Right kidney (tissue), 1 donor: ENCODE measurements around the gene C19orf53.
A peak's percentile ranks its signal among the peaks of the same experiment; 100 is the strongest.

Source experiments
- DNase-seq: peaks from one replicate; pipeline ENCODE4 v3.0.0-alpha.2; 2016

Gene C19orf53

GRCh38 chr19:13795595-13796300, 21.5 kb downstream of the C19orf53 start:
- peak; percentile 45 for DNase-seq

DNA sequence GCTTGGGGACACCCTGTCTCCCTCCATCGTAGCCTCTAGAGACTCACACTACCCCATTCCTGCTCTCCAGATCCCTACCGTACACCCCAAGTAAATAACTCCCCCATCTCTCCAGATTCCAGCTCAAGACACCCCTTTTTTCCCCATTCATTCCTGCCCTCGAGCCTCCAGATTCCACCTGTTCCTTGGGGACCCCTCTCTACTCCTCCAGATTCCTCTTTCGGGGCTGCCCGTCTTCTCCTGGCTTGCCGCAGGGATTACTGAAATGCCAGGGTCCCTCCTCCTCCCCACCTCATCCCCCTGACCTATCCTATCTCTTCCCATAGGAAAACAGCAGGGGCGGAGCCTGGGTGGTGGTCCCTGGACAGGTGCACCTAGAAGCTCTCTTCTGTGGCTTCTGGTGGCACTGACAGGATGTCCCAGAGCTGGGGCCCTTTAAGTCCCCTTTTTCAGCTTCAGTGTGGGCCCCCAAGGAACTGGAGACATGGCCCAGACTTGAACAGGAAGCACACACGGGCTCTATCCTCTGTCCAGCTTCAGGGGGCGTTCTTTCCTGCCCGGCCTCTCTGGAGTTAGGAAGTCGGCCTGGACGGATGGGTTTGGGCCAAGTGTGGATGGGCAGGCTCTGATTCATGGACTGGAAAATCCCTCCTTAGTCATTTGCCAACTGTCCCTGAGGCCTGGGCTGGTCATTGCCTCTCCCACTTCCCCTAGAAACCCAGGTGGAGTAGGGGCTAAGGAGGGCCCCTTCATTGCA, 22.2 kb downstream of the C19orf53 start:
- no peak for DNase-seq

DNA sequence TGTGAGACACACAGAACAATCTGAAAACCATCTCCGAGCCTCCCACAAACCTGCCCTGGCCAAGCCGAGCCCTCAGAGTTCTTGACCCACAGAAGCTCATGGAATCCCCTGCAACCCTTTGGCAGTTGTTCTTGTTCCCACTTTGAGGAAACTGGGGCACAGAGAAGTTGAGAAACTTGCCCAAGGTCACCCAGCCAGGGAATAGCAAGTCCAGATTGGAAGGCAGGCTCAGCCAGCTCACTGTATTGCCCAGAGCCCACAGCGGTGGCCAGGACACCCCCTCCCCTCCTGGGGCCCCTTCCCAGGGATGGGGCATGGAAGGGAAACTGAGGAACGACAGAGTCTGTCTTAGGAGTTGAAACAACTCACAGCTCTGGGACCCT, 22.8 kb downstream of the C19orf53 start:
- DNase-seq, result no peak

GRCh38 chr19:13797870-13798269, 23.6 kb downstream of the C19orf53 start:
- DNase-seq, result no peak

GRCh38 chr19:13799669-13800068, 25.4 kb downstream of the C19orf53 start:
- DNase-seq, result no peak

DNA sequence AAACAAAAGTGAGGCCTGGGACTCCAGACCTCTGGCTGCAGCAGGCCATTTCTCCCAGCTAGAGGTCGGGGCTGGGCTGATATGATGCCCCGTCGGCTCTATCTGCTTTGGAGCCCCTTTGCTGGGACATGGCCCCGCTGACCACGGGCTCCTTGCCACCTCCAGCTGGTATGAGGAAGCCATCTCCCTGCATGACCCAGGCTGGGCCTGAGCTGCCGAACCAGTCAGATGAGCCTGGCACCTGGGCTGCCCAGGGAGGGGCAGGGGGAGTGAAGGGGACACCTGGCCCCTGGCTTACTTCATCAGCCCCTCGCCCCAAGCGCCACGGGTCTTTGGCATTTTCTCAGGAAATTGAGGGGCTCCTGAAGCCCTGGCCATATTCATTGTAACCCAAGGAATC, 28.8 kb downstream of the C19orf53 start:
- no peak for DNase-seq

GRCh38 chr19:13804830-13805683, 30.8 kb downstream of the C19orf53 start:
- no peak for DNase-seq

DNA sequence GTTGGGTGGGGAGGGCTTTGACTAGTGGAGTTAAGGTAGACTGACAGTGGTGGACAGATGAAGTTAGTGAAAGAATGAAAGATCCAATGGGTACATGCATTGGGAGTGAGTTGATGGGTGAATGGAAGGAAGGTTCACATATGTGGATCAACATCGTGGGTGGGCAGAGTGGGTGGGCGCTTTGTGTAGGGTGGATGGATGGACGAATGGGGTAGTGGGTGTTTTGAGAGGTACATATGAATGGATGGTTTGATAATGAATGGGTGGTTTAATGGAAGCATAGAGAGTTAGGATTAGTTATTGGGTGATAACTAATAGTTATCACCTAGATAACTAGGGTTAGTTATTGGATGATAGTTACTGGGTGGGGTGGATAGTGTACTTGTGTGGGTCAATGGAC, 32.5 kb downstream of the C19orf53 start:
- DNase-seq, result no peak

GRCh38 chr19:13807421-13808021, 33.3 kb downstream of the C19orf53 start:
- no peak for DNase-seq

GRCh38 chr19:13808856-13809255, 34.6 kb downstream of the C19orf53 start:
- no peak for DNase-seq

- no peak for DNase-seq
Measured at GRCh38 chr19:13812544-13812943, 38.3 kb downstream of the C19orf53 start.

DNA sequence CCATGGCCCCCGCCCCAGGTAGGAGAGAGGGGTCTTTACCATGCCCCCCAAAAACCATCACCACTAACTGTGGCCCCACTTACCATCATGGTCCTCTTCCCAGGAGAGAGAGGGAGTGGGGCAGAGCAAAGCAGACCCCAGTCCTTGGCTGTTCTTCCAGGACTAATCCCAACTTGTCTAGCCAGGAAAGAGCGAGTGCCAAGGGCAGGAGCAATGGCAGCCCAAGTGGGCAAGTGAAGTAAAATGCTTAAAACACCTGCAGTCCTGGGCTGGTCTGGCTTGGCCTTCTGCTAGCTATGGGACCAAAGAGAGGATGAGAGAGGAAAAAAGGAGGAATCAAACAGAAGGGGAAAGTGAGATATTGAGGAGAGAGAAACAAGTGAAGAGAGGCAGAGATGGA, 38.9 kb downstream of the C19orf53 start:
- no peak for DNase-seq

DNA sequence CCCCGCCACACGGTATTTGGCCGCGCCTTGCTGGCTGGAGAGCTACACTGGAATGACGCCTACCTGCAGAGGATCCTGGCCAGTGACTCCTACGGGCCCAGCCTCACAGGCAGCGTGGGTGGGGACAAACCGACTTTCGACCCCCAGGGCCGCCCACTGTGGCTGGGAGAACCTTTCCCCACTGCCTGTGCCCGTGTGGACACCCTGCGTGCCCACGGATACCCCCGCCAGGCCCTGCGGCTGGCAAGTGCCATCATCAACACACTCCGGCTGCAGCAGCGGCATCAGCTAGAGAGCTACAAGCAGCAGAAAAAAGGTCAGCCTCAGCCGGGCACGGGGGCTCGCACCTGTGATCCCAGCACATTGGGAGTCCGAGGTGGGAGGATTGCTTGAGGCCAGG, 40.3 kb downstream of the C19orf53 start:
- DNase-seq, result no peak

GRCh38 chr19:13817018-13817614, 42.9 kb downstream of the C19orf53 start:
- no peak for DNase-seq

- peak; percentile 54 for DNase-seq
Measured at GRCh38 chr19:13817615-13818371, 43.5 kb downstream of the C19orf53 start.

DNA sequence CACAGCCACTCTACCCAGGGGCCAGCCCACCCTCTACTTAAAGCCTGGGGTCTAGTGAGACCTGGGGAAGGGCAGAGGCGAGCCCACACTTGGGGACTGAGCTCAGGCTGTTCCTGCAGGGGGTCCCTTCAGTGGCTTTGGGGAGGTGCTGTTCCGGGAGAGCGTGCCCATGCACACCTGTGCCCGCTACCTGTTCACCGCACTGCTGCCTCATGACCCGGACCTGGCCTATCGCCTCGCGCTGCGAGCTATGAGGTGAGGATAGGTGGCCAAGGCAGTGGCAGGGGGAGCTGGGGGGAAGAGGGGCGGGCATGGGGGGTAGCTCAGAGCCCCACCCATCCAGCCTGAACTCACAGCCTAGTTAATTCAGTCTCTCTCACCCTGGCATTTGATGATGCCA, 45.0 kb downstream of the C19orf53 start:
- DNase-seq, result no peak

- no peak for DNase-seq
Measured at GRCh38 chr19:13821292-13821691, 47.0 kb downstream of the C19orf53 start.

DNA sequence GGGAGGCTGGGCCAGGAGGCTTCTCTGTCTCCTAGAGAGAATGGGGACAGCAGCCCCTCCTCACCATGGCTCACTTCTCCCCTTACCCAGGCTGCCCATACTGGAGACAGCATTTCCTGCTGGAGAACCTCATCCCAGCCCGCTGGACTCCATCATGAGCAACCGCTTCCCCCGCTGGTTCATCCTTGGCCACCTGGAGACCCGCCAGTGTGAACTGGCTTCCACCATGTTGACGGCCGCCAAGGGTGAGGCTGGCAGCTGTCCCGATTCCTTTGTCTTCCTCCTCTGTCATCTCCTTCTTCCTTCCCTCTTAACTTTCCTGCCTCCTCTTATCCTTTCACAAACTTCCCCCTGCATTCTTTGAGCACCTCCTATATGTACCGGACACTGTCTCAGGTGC, 49.0 kb downstream of the C19orf53 start:
- no peak for DNase-seq

DNA sequence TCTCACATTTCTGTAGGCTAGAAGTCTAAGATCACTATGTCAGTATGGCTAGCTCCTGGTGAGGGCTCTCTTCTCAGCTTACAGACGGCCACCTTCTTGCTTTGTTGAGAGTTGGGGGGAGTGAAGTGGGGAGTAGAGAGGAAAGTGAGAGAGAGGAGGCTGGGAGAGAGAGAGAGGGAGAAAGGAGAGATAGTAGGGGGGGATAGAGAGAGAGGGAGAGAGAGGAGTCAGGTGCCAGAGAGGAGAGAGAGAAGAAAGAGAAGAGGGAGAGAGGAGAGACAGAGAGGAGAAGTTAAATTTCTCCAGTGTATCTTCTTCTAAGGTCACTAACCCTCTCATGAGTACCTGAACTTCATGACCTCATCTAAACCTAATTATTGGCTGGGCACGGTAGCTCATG, 49.6 kb downstream of the C19orf53 start:
- DNase-seq, result no peak

DNA sequence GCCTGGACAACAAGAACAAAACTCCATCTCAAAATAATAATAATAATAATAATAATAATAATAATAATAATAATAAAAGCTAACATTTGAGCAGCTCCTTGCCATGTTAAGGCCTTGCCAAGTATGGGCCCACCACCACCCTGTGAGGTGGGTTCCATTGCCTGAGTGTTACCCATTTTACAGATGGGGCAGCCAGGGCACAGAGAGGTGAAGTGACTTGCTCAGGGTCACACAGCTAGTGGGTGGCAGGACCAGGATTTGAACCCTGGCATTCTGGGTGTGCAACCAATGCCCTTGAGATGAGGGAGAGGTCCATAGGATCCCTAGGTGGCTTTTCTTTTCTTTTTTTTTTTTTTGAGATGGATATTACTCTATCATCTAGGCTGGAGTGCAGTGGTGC, 50.4 kb downstream of the C19orf53 start:
- DNase-seq, result no peak
